Measurements from ENCODE around the gene LSMEM2.

The LSMEM2 gene

DNA sequence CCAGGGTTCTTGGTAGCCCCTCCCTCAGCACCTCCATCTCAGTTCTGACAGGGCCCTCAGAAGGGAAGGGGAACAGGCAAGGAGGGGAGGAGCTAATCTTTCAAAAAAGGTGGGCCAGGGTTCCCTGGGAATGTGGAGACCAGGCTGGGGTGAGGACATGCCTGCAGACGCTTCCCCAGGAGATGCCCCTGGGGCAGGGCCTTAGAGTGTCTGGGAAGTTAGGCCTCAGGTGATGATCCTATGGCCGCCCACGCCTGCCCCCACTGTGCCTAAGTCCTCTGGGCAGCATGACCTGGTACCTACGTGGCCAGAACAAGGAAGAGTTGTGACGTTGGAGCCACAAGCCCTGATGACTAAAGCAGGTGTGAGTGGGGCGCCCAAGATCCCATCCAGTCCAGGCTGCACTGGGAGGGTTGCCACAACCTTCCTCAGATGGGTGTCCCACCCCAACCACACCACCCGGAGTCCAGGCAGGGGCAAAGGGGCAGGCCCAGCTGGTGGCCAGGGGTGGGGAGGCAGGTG, 13.9 kb upstream of the LSMEM2 start:
- TF ChIP-seq, protein P1, sequence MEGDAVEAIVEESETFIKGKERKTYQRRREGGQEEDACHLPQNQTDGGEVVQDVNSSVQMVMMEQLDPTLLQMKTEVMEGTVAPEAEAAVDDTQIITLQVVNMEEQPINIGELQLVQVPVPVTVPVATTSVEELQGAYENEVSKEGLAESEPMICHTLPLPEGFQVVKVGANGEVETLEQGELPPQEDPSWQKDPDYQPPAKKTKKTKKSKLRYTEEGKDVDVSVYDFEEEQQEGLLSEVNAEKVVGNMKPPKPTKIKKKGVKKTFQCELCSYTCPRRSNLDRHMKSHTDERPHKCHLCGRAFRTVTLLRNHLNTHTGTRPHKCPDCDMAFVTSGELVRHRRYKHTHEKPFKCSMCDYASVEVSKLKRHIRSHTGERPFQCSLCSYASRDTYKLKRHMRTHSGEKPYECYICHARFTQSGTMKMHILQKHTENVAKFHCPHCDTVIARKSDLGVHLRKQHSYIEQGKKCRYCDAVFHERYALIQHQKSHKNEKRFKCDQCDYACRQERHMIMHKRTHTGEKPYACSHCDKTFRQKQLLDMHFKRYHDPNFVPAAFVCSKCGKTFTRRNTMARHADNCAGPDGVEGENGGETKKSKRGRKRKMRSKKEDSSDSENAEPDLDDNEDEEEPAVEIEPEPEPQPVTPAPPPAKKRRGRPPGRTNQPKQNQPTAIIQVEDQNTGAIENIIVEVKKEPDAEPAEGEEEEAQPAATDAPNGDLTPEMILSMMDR (IDR thresholded peaks at IDR 0.05; ENCODE audit: insufficient read depth, low read depth, low read length, missing control alignments), result no peak
- H3K4me3 ChIP-seq (ENCODE audit: low read depth, low read length), result no peak overlapping the region
- no peak for DNase-seq (ENCODE audit: low read depth)

DNA sequence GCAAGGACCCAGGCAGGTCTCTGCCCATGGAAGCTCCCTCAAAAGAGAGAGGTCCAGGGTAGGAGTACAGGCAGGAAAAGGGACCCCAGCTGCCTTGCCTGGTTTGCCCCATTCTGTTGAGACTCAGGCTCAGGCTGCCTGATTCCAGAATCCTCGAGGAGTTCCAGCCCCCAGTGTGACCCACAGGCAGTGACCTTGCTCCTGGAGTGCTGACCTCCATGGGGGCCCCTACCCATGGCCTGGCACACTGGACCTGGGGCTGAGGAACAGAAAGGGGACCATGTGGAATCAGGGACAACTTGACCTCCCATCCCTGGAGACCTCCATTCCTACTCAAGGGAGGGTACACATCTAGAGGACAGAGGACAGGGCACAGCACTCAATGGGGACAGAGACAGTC, 13.3 kb upstream of the LSMEM2 start:
- H3K4me3 ChIP-seq (ENCODE audit: low read depth, low read length), result no peak overlapping the region
- TF ChIP-seq, protein P1 (IDR thresholded peaks at IDR 0.05; ENCODE audit: insufficient read depth, low read depth, low read length, missing control alignments), result no peak
- no peak for DNase-seq (ENCODE audit: low read depth)

DNA sequence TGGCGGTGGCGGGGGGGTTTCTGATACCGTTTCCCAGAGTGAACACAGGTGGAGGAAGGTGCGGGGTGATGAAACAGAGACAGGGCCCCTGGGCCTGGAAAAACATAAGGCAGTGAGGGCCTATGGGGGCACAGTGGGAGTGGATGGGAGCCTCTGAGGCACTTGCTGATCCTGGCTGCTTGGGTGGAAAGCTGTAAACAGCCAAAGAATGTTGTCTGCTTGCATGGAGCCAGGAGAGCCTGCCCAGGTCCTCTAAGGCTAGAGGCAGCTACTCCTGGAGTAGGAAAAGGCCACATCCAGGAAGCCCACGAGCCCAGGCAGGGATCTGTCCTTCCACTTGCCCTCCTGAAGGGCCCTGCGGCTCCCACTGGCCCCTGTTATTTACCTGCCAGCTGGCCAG, 12.9 kb upstream of the LSMEM2 start:
- TF ChIP-seq, protein P1 (IDR thresholded peaks at IDR 0.05; ENCODE audit: insufficient read depth, low read depth, low read length, missing control alignments), result no peak
- no peak overlapping the region for H3K4me3 ChIP-seq (ENCODE audit: low read depth, low read length)
- DNase-seq (ENCODE audit: low read depth), result no peak

DNA sequence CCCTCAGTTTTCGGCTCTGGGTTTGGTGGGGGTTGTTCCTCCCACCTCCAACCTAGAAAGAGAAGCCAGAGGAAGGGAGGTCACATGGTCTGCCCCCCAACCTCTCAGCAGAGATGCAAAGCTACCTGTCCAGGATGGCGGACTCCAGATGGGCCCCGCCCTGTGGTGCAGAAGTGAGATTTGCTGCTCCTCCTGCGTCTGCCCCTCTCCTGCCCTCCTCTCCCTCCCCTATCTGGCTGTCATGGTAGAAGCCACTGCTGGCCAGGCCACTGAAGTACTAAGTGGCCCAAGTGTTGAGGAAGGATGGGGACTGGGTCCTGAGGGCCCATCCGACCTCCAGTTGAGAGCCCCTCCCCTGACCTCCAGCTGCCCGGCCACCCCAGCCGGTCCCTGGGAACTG, 12.1 kb upstream of the LSMEM2 start:
- no peak overlapping the region for H3K4me3 ChIP-seq (ENCODE audit: low read depth, low read length)
- TF ChIP-seq, protein P1 (IDR thresholded peaks at IDR 0.05; ENCODE audit: insufficient read depth, low read depth, low read length, missing control alignments), result no peak
- no peak for DNase-seq (ENCODE audit: low read depth)

DNA sequence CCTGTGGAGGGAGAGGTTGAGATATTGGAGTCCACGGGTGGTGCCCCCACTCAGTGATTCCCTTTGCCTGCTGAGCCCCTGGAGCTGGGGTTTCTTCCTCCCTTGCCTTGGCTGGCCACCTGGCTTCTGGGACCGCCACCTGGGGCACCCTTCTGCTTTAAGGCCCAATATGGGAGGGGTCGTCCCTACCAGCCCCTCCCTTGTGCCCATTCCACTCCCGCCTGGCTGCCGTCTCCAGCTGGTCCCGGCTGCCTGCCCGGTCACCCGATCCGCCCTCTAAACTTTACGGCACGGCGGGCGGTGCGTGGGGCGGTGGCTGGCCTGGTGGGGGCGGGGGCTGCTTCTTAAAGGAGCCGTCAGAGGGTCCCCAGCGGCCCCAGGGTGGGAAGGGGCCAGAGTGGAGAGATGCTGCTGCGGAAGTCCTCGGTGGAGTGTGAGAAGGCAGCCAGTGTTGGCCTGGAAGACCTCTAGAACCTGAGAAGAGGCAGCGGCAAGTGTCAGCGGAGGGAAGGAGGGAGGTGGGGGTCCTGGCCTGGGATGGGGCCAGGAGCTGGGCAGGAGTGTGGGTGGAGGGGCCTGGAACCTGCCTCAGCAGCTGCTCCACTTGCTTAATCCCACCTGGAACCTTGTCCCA, 11.5 kb upstream of the LSMEM2 start:
- no peak for DNase-seq (ENCODE audit: low read depth)
- no peak overlapping the region for H3K4me3 ChIP-seq (ENCODE audit: low read depth, low read length)
- TF ChIP-seq, protein P1 (IDR thresholded peaks at IDR 0.05; ENCODE audit: insufficient read depth, low read depth, low read length, missing control alignments), result no peak

DNA sequence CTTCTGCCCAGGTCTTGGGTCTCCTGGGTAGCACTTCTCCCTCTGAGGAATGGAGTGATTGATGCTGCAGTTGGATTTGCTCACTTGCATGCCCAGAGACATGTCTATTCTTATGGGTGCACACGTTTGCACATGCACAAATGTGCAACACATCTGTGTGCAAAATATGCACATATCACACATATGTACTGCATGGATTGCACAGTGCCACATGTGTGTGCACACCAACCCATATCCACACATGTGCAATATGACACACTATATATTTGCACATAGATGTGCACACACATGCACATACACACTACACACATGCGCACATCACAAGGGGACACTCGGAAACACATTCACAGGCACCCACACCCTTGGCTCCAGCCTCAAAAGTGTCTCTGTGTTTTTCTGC, 10.6 kb upstream of the LSMEM2 start:
- TF ChIP-seq, protein P1 (IDR thresholded peaks at IDR 0.05; ENCODE audit: insufficient read depth, low read depth, low read length, missing control alignments), result no peak
- H3K4me3 ChIP-seq (ENCODE audit: low read depth, low read length), result no peak overlapping the region
- DNase-seq (ENCODE audit: low read depth), result no peak

Measured in GM12865 (cell line).